ENCODE results near the gene CD99.

DNA sequence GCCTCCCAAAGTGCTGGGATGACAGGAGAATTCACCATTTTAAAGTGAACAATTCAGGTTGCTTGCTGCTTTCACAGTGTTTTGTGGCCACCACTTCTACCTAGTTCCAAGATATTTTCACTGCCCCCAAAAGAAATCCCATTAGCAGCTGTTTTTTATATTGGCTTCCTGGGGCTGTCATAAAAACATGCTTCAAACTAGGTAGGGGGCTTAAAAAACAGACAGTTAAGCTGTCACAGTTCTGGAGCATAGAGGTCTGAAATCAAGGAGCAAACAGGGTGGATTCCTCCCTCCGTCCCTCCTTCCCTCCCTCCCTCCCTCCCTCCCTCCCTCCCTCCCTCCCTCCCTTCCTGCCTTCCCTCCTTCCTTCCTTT, 57.7 kb downstream of the CD99 start:
- TF ChIP-seq MIXL1 (CRISPR knock-in tag; IDR thresholded peaks at IDR 0.05) (no peak), GABPB1 (CRISPR knock-in tag; IDR thresholded peaks at IDR 0.05) (no peak), ZNF274 (CRISPR knock-in tag; IDR thresholded peaks at IDR 0.05) (no peak), ZFX (CRISPR knock-in tag; IDR thresholded peaks at IDR 0.05; ENCODE audit: low read depth) (no peak), KDM1A (CRISPR knock-in tag; IDR thresholded peaks at IDR 0.05) (no peak), HDAC6 (IDR thresholded peaks at IDR 0.05; ENCODE audit: low read depth, low read length) (no peak)
- TF ChIP-seq, protein P1, sequence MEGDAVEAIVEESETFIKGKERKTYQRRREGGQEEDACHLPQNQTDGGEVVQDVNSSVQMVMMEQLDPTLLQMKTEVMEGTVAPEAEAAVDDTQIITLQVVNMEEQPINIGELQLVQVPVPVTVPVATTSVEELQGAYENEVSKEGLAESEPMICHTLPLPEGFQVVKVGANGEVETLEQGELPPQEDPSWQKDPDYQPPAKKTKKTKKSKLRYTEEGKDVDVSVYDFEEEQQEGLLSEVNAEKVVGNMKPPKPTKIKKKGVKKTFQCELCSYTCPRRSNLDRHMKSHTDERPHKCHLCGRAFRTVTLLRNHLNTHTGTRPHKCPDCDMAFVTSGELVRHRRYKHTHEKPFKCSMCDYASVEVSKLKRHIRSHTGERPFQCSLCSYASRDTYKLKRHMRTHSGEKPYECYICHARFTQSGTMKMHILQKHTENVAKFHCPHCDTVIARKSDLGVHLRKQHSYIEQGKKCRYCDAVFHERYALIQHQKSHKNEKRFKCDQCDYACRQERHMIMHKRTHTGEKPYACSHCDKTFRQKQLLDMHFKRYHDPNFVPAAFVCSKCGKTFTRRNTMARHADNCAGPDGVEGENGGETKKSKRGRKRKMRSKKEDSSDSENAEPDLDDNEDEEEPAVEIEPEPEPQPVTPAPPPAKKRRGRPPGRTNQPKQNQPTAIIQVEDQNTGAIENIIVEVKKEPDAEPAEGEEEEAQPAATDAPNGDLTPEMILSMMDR (CRISPR knock-in tag; IDR thresholded peaks at IDR 0.05): no peak

Measured in HepG2 (cell line).